IMR-90 (cell line): ENCODE results near the gene GRID1. TPM values are rescaled to one million over a fixed set of nuclear protein-coding genes. Genes with fewer than 3 reads are reported as not detected.

Experiments used
- ATAC-seq: fragments of 200-7000 bp; cut with Tn5 transposase; 2 replicates; pipeline ENCODE4 v1.9.1; 2020; ENCODE audit warnings: low read depth, mild to moderate bottlenecking, moderate library complexity
- BruUV-seq: library from RNA; stranded (reverse); fragments of 400-500 nt; replicated peaks from 2 replicates; lab custom pipeline; 2021; lab: Mats Ljungman, UMichigan
- CTCF ChIA-PET: fragments of 300-600 bp; formaldehyde crosslinking; extraction: SDS; loops from one replicate; lab custom pipeline; 2021; ENCODE audit warnings: antibody characterized with exemption; lab: Yijun Ruan, JAX
- POLR2A ChIA-PET: fragments of 300-600 bp; sonication (Branson Sonifier 250); formaldehyde crosslinking; loops from one replicate; lab custom pipeline; 2022; ENCODE audit warnings: antibody characterized with exemption; ENCODE audit not compliant: unreplicated experiment; lab: Charles Lee
- DNase-seq: peaks from one replicate; pipeline ENCODE4 v3.0.0; 2013
- H2AFZ ChIP-seq: replicated peaks from 2 replicates; pipeline ENCODE3; 2013; ENCODE audit warnings: low read length, mild to moderate bottlenecking; ENCODE audit not compliant: poor library complexity
- H2AK5ac ChIP-seq: 2 replicates; pipeline ENCODE4 v1.6.1; 2013; ENCODE audit warnings: low read depth, low read length, inconsistent platforms
- H2AK9ac ChIP-seq: replicated peaks from 2 replicates; pipeline ENCODE3; 2013; ENCODE audit warnings: mild to moderate bottlenecking, low read depth, low read length, moderate library complexity; ENCODE audit not compliant: poor library complexity
- H2BK120ac ChIP-seq: 2 replicates; pipeline ENCODE4 v1.6.1; 2013; ENCODE audit warnings: low read depth, low read length, inconsistent platforms
- H2BK15ac ChIP-seq: 3 replicates; pipeline ENCODE4 v1.6.1; 2013; ENCODE audit warnings: low read depth, low read length, inconsistent platforms
- H2BK20ac ChIP-seq: 2 replicates; pipeline ENCODE4 v1.6.1; 2013; ENCODE audit warnings: low read depth, mild to moderate bottlenecking, inconsistent platforms, low read length, moderate library complexity
- H2BK5ac ChIP-seq: 2 replicates; pipeline ENCODE4 v1.6.1; 2013; ENCODE audit warnings: mild to moderate bottlenecking, low read depth, low read length, inconsistent platforms; ENCODE audit not compliant: poor library complexity, severe bottlenecking
- H3K14ac ChIP-seq: replicated peaks from 2 replicates; pipeline ENCODE4 v1.6.1; 2013; ENCODE audit warnings: low read depth, low read length, inconsistent platforms
- H3K18ac ChIP-seq: 2 replicates; pipeline ENCODE4 v1.6.1; 2013; ENCODE audit warnings: low read depth, low read length, control low read depth
- H3K23ac ChIP-seq: 2 replicates; pipeline ENCODE4 v1.6.1; 2013; ENCODE audit warnings: low read depth, low read length, inconsistent platforms
- H3K27ac ChIP-seq: 2 replicates; pipeline ENCODE4 v1.5.1; 2013; ENCODE audit warnings: mild to moderate bottlenecking, control low read depth, low read length; ENCODE audit not compliant: insufficient read depth
- H3K27me3 ChIP-seq: 2 replicates; pipeline ENCODE4 v1.6.1; 2013; ENCODE audit warnings: low read length; ENCODE audit not compliant: control insufficient read depth, insufficient read depth
- H3K36me3 ChIP-seq: 2 replicates; pipeline ENCODE4 v1.6.1; 2013; ENCODE audit warnings: low read length, mixed read lengths; ENCODE audit not compliant: control insufficient read depth, insufficient read depth
- H3K4ac ChIP-seq: 2 replicates; pipeline ENCODE4 v1.6.1; 2013; ENCODE audit warnings: low read depth, low read length, inconsistent platforms
- H3K4me1 ChIP-seq: 2 replicates; pipeline ENCODE4 v1.6.1; 2013; ENCODE audit warnings: low read length, mixed read lengths; ENCODE audit not compliant: control insufficient read depth, insufficient read depth
- H3K4me2 ChIP-seq: 2 replicates; pipeline ENCODE4 v1.6.1; 2013; ENCODE audit warnings: low read depth, mild to moderate bottlenecking, control low read depth, low read length, moderate library complexity
- H3K4me3 ChIP-seq: 2 replicates; pipeline ENCODE4 v1.5.1; 2013; ENCODE audit warnings: low read depth, mild to moderate bottlenecking, control low read depth, low read length, moderate library complexity; ENCODE audit not compliant: insufficient read depth
- H3K56ac ChIP-seq: 2 replicates; pipeline ENCODE4 v1.6.1; 2013; ENCODE audit warnings: low read length, inconsistent platforms; ENCODE audit not compliant: insufficient read depth; ENCODE audit errors: extremely low read depth
- H3K79me1 ChIP-seq, 2 experiments: 2 replicates each; pipeline ENCODE4 v1.6.1; 2013; ENCODE audit warnings: low read length in 2 of 2, inconsistent platforms in 1 of 2, low read depth in 1 of 2
- H3K9ac ChIP-seq: 2 replicates; pipeline ENCODE4 v1.6.1; 2013; ENCODE audit warnings: low read depth, low read length, control low read depth
- H3K9me1 ChIP-seq: 2 replicates; pipeline ENCODE4 v1.6.1; 2013; ENCODE audit warnings: low read length, inconsistent platforms; ENCODE audit not compliant: insufficient read depth
- H3K9me3 ChIP-seq: 2 replicates; pipeline ENCODE4 v1.6.1; 2013; ENCODE audit warnings: low read length; ENCODE audit not compliant: control insufficient read depth, insufficient read depth
- H4K20me1 ChIP-seq: 2 replicates; pipeline ENCODE4 v1.6.1; 2013; ENCODE audit warnings: low read length, inconsistent platforms; ENCODE audit not compliant: insufficient read depth
- H4K5ac ChIP-seq: 2 replicates; pipeline ENCODE4 v1.6.1; 2013; ENCODE audit warnings: mild to moderate bottlenecking, low read depth, low read length, control low read depth
- H4K8ac ChIP-seq, 2 experiments: 2 replicates each; pipeline ENCODE4 v1.6.1; 2013; ENCODE audit warnings: low read depth in 2 of 2, low read length in 2 of 2, control low read depth in 1 of 2, inconsistent platforms in 1 of 2
- H4K91ac ChIP-seq: 2 replicates; pipeline ENCODE4 v1.6.1; 2013; ENCODE audit warnings: low read depth, low read length, inconsistent platforms; ENCODE audit not compliant: insufficient read depth
- BHLHE40 ChIP-seq: fragments of 150-350 bp; IDR thresholded peaks from 2 replicates; pipeline ENCODE4 v1.6.1; 2016; ENCODE audit warnings: mild to moderate bottlenecking, low read depth, low read length
- CTCF ChIP-seq: conservative IDR thresholded peaks from 2 replicates; pipeline ENCODE4 v1.5.1; 2012; ENCODE audit warnings: mild to moderate bottlenecking, low read depth, low read length, improper control_type of control experiment
- FOS ChIP-seq: fragments of 150-350 bp; IDR thresholded peaks from 2 replicates; pipeline ENCODE4 v1.6.1; 2016; ENCODE audit warnings: low read depth, low read length
- MAFK ChIP-seq: IDR thresholded peaks from 2 replicates; pipeline ENCODE4 v1.6.1; 2012; ENCODE audit warnings: low read depth, low read length, improper control_type of control experiment
- MAZ ChIP-seq: IDR thresholded peaks from 2 replicates; pipeline ENCODE4 v1.6.1; 2012; ENCODE audit warnings: low read depth, mild to moderate bottlenecking, low read length, improper control_type of control experiment, moderate library complexity, borderline replicate concordance
- NFE2L2 ChIP-seq: fragments of 150-350 bp; IDR thresholded peaks from 2 replicates; pipeline ENCODE4 v1.6.1; 2016; ENCODE audit warnings: low read depth, mild to moderate bottlenecking, low read length
- POLR2A ChIP-seq: IDR thresholded peaks from 2 replicates; pipeline ENCODE4 v1.6.1; 2012; ENCODE audit warnings: mild to moderate bottlenecking, low read depth, low read length
- RCOR1 ChIP-seq: IDR thresholded peaks from 2 replicates; pipeline ENCODE4 v1.6.1; 2012; ENCODE audit warnings: mild to moderate bottlenecking, low read length, improper control_type of control experiment; ENCODE audit not compliant: insufficient replicate concordance
- USF2 ChIP-seq: fragments of 150-350 bp; IDR thresholded peaks from 2 replicates; pipeline ENCODE4 v1.6.1; 2017; ENCODE audit warnings: mild to moderate bottlenecking, antibody characterized with exemption, low read length, low read depth
- WGBS, 2 experiments: methylation state at CpG; one replicate each; pipeline versions ENCODE4 v1.1.5 to v1.1.7; 2013; ENCODE audit warnings: missing lambda C conversion rate in 2 of 2; ENCODE audit not compliant: insufficient read length in 1 of 2; ENCODE audit errors: extremely low coverage in 2 of 2; 5-methylcytosine and 5-hydroxymethylcytosine counted together
- dilution Hi-C: fragments of 300-500 bp; cut with HindIII; formaldehyde crosslinking; loops from one replicate; pipeline ENCODE4 v1.14.3; 2018; ENCODE audit warnings: low sequenced_read_pairs; ENCODE audit not compliant: unreplicated experiment
- in situ Hi-C: fragments of 300-500 bp; cut with MboI; formaldehyde crosslinking; loops from 3 replicates; pipeline ENCODE4 v1.14.3; 2019; ENCODE audit warnings: low sequenced_read_pairs, inconsistent platforms, mixed read lengths
- intact Hi-C: fragments of 100-400 bp; cut with micrococcal nuclease; formaldehyde crosslinking; loops from 2 replicates; pipeline ENCODE4 v1.10.0; 2022
- polyA plus RNA-seq, 3 experiments: library from polyadenylated mRNA; depleted of rRNA; stranded (reverse); fragments of >200 nt; gene quantifications; 2 replicates each; pipeline ENCODE4 v1.2.3, GENCODE V29; 2012; ENCODE audit warnings: low replicate concordance in 1 of 3
- total RNA-seq: library from RNA; depleted of rRNA; stranded (reverse); fragments of >200 nt; gene quantifications from 2 replicates; pipeline ENCODE4 v1.2.3, GENCODE V29; 2012

Gene GRID1
- total and polyA plus RNA-seq, 2 of the 4 experiments (the other 2 are of a cell fraction): not detected

GRCh38 chr10:85786401-85786899, 580.1 kb downstream of the GRID1 start:
- Histone ChIP-seq H2BK120ac (no peak overlapping the region), H3K9ac (no peak overlapping the region), H3K23ac (no peak overlapping the region), H3K79me1 (no peaks in the 10 kb centered on the region), H2BK20ac (no peak overlapping the region), H4K5ac (no peak overlapping the region), H2AK5ac (no peak overlapping the region), H2BK15ac (no peak overlapping the region), H3K4me1 (no peaks in the 10 kb centered on the region), H3K36me3 (no peaks in the 10 kb centered on the region), H3K18ac (no peak overlapping the region), H4K20me1 (no peaks in the 10 kb centered on the region), H4K91ac (no peak overlapping the region), H3K27me3 (no peaks in the 10 kb centered on the region), H3K4me3 (no peak overlapping the region), H4K8ac (no peak overlapping the region), H3K56ac (no peak overlapping the region), H3K9me3 (peaks cover 42% of the 10 kb centered on the region), H3K4me2 (no peak overlapping the region), H2AFZ (no peak overlapping the region), H3K9me1 (no peaks in the 10 kb centered on the region), H2BK5ac (no peak overlapping the region), H2AK9ac (no peak overlapping the region), H3K27ac (no peak overlapping the region), H3K14ac (no peak overlapping the region), H3K4ac (no peak overlapping the region)
- in situ Hi-C loops: no loop called here
- WGBS, 2 experiments: 52% methylated on average over 3 of the region's 10 CpGs; no CpG with 5 or more reads in 1 of the 2 experiments
- DNase-seq: no peak
- ChIA-PET POLR2A (no interaction called here), CTCF (no interaction called here)
- ATAC-seq: no peak
- no TSS peak for BruUV-seq
- no peak for TF ChIP-seq MAFK
- no peak for TF ChIP-seq CTCF
- no peak for TF ChIP-seq RCOR1
- TF ChIP-seq BHLHE40: no peak
- no peak for TF ChIP-seq MAZ
- no peak for TF ChIP-seq USF2
- no peak for TF ChIP-seq POLR2A
- TF ChIP-seq NFE2L2: no peak
- no peak for TF ChIP-seq FOS
- intact Hi-C loops: no loop called here
- dilution Hi-C loops: no loop called here
